ENCODE data around the gene OR51G2.

DNA sequence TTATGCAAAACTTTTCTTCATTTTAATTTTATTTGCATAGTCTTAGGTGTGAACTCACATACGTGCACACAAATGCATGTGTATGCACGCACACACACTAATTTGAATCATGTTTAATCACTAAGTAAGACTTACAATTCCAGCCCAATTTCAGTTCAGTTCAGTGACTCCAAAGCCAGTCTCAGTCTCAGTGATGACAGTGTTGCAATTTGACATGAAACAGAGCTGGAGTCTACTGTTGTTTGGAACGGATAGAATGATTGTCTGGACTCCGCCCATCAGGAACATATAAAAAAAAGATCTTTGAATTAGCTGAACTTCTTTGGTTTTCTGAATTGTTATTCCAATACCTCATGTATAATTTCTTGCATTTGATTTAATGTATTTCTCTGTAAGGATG, 55.3 kb downstream of the OR51G2 start:
- TF ChIP-seq, protein P1, sequence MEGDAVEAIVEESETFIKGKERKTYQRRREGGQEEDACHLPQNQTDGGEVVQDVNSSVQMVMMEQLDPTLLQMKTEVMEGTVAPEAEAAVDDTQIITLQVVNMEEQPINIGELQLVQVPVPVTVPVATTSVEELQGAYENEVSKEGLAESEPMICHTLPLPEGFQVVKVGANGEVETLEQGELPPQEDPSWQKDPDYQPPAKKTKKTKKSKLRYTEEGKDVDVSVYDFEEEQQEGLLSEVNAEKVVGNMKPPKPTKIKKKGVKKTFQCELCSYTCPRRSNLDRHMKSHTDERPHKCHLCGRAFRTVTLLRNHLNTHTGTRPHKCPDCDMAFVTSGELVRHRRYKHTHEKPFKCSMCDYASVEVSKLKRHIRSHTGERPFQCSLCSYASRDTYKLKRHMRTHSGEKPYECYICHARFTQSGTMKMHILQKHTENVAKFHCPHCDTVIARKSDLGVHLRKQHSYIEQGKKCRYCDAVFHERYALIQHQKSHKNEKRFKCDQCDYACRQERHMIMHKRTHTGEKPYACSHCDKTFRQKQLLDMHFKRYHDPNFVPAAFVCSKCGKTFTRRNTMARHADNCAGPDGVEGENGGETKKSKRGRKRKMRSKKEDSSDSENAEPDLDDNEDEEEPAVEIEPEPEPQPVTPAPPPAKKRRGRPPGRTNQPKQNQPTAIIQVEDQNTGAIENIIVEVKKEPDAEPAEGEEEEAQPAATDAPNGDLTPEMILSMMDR (conservative IDR thresholded peaks at IDR 0.05; ENCODE audit: low read depth, low read length), result no peak
- TF ChIP-seq EZH2 (IDR thresholded peaks at IDR 0.05; ENCODE audit: borderline replicate concordance, low read depth, low read length, poor library complexity, severe bottlenecking), result no peak

Data from A673 (cell line).